HepG2 (cell line): Measurements from ENCODE around the gene DNAJB2. TPM values are rescaled to one million over a fixed set of nuclear protein-coding genes. Genes with fewer than 3 reads are reported as not detected.

Source experiments
- ARHGAP35 ChIP-seq: sonication (generic); formaldehyde crosslinking; IDR thresholded peaks from 2 replicates; pipeline ENCODE4 v1.9.0; 2022; ENCODE audit warnings: mild to moderate bottlenecking, inconsistent platforms, moderate library complexity, missing genetic modification reagents, borderline replicate concordance
- CEBPG ChIP-seq: IDR thresholded peaks from 2 replicates; pipeline ENCODE4 v1.6.1; 2016
- ELF3 ChIP-seq: IDR thresholded peaks from 2 replicates; pipeline ENCODE4 v1.6.1; 2016; ENCODE audit warnings: missing genetic modification reagents, missing compliant biosample characterization
- FOXO1 ChIP-seq: sonication (generic); formaldehyde crosslinking; IDR thresholded peaks from 2 replicates; pipeline ENCODE4 v1.4.0; 2020; ENCODE audit warnings: missing genetic modification reagents
- HMG20B ChIP-seq: conservative IDR thresholded peaks from 2 replicates; pipeline ENCODE4 v1.6.1; 2016; ENCODE audit warnings: missing genetic modification reagents, missing compliant biosample characterization
- KLF6 ChIP-seq: IDR thresholded peaks from 2 replicates; pipeline ENCODE4 v1.8.0; 2016; ENCODE audit warnings: missing biosample characterization, missing genetic modification reagents
- MTF1 ChIP-seq: sonication (generic); formaldehyde crosslinking; IDR thresholded peaks from 2 replicates; pipeline ENCODE4 v1.5.0; 2020; ENCODE audit warnings: missing genetic modification reagents
- NAIF1 ChIP-seq: sonication (generic); formaldehyde crosslinking; IDR thresholded peaks from 2 replicates; pipeline ENCODE4 v1.5.0; 2020; ENCODE audit warnings: mild to moderate bottlenecking, missing genetic modification reagents, borderline replicate concordance
- PHF21A ChIP-seq: sonication (generic); formaldehyde crosslinking; IDR thresholded peaks from 2 replicates; pipeline ENCODE4 v1.5.0; 2020; ENCODE audit warnings: mild to moderate bottlenecking, missing genetic modification reagents
- WIZ ChIP-seq: sonication (generic); formaldehyde crosslinking; IDR thresholded peaks from 2 replicates; pipeline ENCODE4 v1.5.1; 2020; ENCODE audit warnings: mild to moderate bottlenecking, missing genetic modification reagents
- ZNF230 ChIP-seq: sonication (generic); formaldehyde crosslinking; IDR thresholded peaks from 2 replicates; pipeline ENCODE4 v1.4.0; 2020; ENCODE audit warnings: mild to moderate bottlenecking, missing genetic modification reagents
- ZNF605 ChIP-seq: sonication (generic); formaldehyde crosslinking; IDR thresholded peaks from 2 replicates; pipeline ENCODE4 v1.8.0; 2022; ENCODE audit warnings: mild to moderate bottlenecking, missing genetic modification reagents
- ZNF883 ChIP-seq: sonication (generic); formaldehyde crosslinking; IDR thresholded peaks from 2 replicates; pipeline ENCODE4 v1.5.1; 2020; ENCODE audit warnings: mild to moderate bottlenecking, missing genetic modification reagents; ENCODE audit errors: not compliant biosample characterization
- polyA plus RNA-seq, 8 experiments: library from polyadenylated mRNA; depleted of rRNA in 3 of 8; stranded (reverse) in 7 of 8; unstranded in 1 of 8; fragments of >200 nt; fragmentation: Illumina TruSeq in 4 of 8; extraction: Trizol in 4 of 8; gene quantifications; 2 replicates each; pipeline versions ENCODE4 v1.2.1 to v1.2.3, GENCODE V29; 2011 to 2016; ENCODE audit warnings: low read depth in 4 of 8, missing spikeins in 1 of 8, mixed read lengths in 1 of 8; ENCODE audit not compliant: insufficient read depth in 1 of 8
- total RNA-seq, 5 experiments: library from RNA; depleted of rRNA; stranded (reverse); fragments of >200 nt; fragmentation: Illumina TruSeq; extraction: Trizol; gene quantifications; 2 replicates each; pipeline ENCODE4 v1.2.3, GENCODE V29; 2016; ENCODE audit warnings: low read depth in 1 of 5
- TF ChIP-seq, protein P1 (sequence below): sonication (generic); formaldehyde crosslinking; IDR thresholded peaks from 2 replicates; pipeline ENCODE4 v1.4.0; 2020; ENCODE audit warnings: missing genetic modification reagents
- TF ChIP-seq, protein P2 (sequence below): IDR thresholded peaks from 2 replicates; pipeline ENCODE4 v1.6.1; 2016; ENCODE audit warnings: low read depth, borderline replicate concordance
- TF ChIP-seq, protein P3 (sequence below): sonication (generic); formaldehyde crosslinking; IDR thresholded peaks from 2 replicates; pipeline ENCODE4 v1.9.0; 2021; ENCODE audit warnings: missing genetic modification reagents, borderline replicate concordance
- TF ChIP-seq, protein P4 (sequence below): sonication (generic); formaldehyde crosslinking; IDR thresholded peaks from 2 replicates; pipeline ENCODE4 v1.5.0; 2020; ENCODE audit warnings: mild to moderate bottlenecking, missing genetic modification reagents, moderate library complexity
- TF ChIP-seq, protein P5 (sequence below): sonication (generic); formaldehyde crosslinking; IDR thresholded peaks from 2 replicates; pipeline ENCODE4 v1.5.0; 2020; ENCODE audit warnings: missing genetic modification reagents
- TF ChIP-seq, protein P6 (sequence below): sonication (generic); formaldehyde crosslinking; IDR thresholded peaks from 2 replicates; pipeline ENCODE4 v1.4.0; 2020; ENCODE audit warnings: mild to moderate bottlenecking, low read depth, missing genetic modification reagents
- TF ChIP-seq, protein P7 (sequence below): sonication (generic); formaldehyde crosslinking; IDR thresholded peaks from 2 replicates; pipeline ENCODE4 v1.4.0; 2020; ENCODE audit warnings: missing genetic modification reagents

DNAJB2 gene
- total and polyA plus RNA-seq, 2 of the 13 experiments (the other 11 are each of a cell fraction or from before 2014, with no cell fraction given) = 21.3 to 31.1 TPM

DNA sequence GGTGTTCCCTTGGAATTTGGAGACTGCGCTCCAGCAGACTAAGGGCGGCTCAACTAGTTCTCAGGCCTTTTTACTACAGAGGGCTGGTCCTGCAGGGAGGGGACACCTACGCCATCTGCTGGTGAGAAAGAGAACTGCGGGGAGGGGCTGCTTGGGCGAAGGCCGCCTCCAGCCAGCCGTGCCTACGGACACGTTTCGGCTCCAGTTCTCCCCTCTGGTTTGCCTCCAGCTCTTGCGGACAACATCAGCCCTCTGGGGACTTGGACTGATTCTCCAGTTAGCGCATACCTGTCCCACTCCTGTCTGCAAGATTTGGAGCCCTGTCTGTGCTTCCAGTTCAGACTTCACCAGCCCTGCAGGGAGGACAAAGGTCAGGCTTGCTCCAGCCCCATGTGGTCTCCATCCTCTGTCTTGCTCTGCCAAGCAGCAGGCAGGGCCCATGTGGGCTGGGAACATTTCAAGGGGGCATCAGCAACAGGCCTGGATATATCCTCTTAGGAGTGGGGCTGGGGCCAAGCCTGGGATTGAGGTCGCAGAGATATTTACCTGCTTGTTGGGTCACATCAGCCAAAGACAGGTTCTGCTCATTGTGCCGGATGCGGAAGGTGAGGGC lies 19.7 kb downstream of the DNAJB2 start (continued):
- TF ChIP-seq, protein P1, sequence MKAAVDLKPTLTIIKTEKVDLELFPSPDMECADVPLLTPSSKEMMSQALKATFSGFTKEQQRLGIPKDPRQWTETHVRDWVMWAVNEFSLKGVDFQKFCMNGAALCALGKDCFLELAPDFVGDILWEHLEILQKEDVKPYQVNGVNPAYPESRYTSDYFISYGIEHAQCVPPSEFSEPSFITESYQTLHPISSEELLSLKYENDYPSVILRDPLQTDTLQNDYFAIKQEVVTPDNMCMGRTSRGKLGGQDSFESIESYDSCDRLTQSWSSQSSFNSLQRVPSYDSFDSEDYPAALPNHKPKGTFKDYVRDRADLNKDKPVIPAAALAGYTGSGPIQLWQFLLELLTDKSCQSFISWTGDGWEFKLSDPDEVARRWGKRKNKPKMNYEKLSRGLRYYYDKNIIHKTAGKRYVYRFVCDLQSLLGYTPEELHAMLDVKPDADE (CRISPR knock-in tag) = no peak
- TF ChIP-seq, protein P2, sequence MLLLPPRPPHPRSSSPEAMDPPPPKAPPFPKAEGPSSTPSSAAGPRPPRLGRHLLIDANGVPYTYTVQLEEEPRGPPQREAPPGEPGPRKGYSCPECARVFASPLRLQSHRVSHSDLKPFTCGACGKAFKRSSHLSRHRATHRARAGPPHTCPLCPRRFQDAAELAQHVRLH = 0 out of 2 replicates have a peak, but pooled peaks have one; percentile 35
- TF ChIP-seq FOXO1 (CRISPR knock-in tag) (0 out of 2 replicates have a peak, but pooled peaks have one; percentile 29), PHF21A (CRISPR knock-in tag) (peak; percentile 49; the same call in 1 of the 2 replicates), CEBPG (CRISPR knock-in tag) (0 out of 2 replicates have a peak, but pooled peaks have one; percentile 2), ZNF605 (CRISPR knock-in tag) (peak; percentile 82), WIZ (CRISPR knock-in tag) (peak; percentile 54; the same call in 1 of the 2 replicates), HMG20B (CRISPR knock-in tag) (no peak), MTF1 (no peak), KLF6 (CRISPR knock-in tag) (no peak), ZNF230 (CRISPR knock-in tag) (peak; percentile 70; the same call in 1 of the 2 replicates), ZNF883 (CRISPR knock-in tag) (no peak), NAIF1 (no peak), ARHGAP35 (CRISPR knock-in tag) (no peak), ELF3 (CRISPR knock-in tag) (peak; percentile 43; the same call in 1 of the 2 replicates)
- TF ChIP-seq, protein P3, sequence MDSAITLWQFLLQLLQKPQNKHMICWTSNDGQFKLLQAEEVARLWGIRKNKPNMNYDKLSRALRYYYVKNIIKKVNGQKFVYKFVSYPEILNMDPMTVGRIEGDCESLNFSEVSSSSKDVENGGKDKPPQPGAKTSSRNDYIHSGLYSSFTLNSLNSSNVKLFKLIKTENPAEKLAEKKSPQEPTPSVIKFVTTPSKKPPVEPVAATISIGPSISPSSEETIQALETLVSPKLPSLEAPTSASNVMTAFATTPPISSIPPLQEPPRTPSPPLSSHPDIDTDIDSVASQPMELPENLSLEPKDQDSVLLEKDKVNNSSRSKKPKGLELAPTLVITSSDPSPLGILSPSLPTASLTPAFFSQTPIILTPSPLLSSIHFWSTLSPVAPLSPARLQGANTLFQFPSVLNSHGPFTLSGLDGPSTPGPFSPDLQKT (CRISPR knock-in tag) = no peak
- TF ChIP-seq, protein P4, sequence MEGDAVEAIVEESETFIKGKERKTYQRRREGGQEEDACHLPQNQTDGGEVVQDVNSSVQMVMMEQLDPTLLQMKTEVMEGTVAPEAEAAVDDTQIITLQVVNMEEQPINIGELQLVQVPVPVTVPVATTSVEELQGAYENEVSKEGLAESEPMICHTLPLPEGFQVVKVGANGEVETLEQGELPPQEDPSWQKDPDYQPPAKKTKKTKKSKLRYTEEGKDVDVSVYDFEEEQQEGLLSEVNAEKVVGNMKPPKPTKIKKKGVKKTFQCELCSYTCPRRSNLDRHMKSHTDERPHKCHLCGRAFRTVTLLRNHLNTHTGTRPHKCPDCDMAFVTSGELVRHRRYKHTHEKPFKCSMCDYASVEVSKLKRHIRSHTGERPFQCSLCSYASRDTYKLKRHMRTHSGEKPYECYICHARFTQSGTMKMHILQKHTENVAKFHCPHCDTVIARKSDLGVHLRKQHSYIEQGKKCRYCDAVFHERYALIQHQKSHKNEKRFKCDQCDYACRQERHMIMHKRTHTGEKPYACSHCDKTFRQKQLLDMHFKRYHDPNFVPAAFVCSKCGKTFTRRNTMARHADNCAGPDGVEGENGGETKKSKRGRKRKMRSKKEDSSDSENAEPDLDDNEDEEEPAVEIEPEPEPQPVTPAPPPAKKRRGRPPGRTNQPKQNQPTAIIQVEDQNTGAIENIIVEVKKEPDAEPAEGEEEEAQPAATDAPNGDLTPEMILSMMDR (CRISPR knock-in tag) = peak; percentile 97
- TF ChIP-seq, protein P5, sequence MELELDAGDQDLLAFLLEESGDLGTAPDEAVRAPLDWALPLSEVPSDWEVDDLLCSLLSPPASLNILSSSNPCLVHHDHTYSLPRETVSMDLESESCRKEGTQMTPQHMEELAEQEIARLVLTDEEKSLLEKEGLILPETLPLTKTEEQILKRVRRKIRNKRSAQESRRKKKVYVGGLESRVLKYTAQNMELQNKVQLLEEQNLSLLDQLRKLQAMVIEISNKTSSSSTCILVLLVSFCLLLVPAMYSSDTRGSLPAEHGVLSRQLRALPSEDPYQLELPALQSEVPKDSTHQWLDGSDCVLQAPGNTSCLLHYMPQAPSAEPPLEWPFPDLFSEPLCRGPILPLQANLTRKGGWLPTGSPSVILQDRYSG (CRISPR knock-in tag) = no peak
- TF ChIP-seq, protein P6, sequence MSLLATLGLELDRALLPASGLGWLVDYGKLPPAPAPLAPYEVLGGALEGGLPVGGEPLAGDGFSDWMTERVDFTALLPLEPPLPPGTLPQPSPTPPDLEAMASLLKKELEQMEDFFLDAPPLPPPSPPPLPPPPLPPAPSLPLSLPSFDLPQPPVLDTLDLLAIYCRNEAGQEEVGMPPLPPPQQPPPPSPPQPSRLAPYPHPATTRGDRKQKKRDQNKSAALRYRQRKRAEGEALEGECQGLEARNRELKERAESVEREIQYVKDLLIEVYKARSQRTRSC (CRISPR knock-in tag) = peak; percentile 24; the same call in 1 of the 2 replicates
- TF ChIP-seq, protein P7, sequence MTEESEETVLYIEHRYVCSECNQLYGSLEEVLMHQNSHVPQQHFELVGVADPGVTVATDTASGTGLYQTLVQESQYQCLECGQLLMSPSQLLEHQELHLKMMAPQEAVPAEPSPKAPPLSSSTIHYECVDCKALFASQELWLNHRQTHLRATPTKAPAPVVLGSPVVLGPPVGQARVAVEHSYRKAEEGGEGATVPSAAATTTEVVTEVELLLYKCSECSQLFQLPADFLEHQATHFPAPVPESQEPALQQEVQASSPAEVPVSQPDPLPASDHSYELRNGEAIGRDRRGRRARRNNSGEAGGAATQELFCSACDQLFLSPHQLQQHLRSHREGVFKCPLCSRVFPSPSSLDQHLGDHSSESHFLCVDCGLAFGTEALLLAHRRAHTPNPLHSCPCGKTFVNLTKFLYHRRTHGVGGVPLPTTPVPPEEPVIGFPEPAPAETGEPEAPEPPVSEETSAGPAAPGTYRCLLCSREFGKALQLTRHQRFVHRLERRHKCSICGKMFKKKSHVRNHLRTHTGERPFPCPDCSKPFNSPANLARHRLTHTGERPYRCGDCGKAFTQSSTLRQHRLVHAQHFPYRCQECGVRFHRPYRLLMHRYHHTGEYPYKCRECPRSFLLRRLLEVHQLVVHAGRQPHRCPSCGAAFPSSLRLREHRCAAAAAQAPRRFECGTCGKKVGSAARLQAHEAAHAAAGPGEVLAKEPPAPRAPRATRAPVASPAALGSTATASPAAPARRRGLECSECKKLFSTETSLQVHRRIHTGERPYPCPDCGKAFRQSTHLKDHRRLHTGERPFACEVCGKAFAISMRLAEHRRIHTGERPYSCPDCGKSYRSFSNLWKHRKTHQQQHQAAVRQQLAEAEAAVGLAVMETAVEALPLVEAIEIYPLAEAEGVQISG (CRISPR knock-in tag) = peak; percentile 28; the same call in 1 of the 2 replicates
